ENCODE data around the gene DNAJC7.

Gene DNAJC7

DNA sequence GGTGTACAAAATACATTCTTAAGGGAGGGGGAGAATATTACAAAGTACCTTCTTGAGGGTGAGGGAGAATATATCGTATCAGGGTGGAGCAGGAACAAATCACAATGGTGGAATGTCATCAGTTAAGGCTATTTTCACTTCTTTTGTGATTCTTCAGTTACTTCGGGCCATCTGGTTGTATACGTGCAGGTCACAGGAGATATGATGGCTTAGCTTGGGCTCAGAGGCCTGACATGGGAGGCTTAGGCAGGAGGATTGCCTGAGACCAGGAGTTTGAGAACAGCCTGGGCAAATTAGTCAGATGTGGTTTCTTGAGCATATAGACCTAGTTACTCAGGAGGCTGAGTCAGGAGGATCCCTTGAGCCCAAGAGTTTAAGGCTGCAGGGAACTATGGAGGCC, 73.7 kb downstream of the DNAJC7 start:
- Histone ChIP-seq H3K4me3 (ENCODE audit: low read length, poor library complexity, severe bottlenecking) (no peak overlapping the region), H2AFZ (ENCODE audit: low read length) (no peak overlapping the region), H3K27me3 (ENCODE audit: insufficient read depth, low read length, poor library complexity, severe bottlenecking) (no peaks in the 10 kb centered on the region), H3K9ac (ENCODE audit: low read depth, low read length, poor library complexity, severe bottlenecking) (no peak overlapping the region), H3K9me3 (ENCODE audit: insufficient read depth, low read depth, low read length) (no peaks in the 10 kb centered on the region), H3K79me2 (ENCODE audit: insufficient read depth, low read length) (no peaks in the 10 kb centered on the region), H3K4me2 (ENCODE audit: low read depth, low read length, poor library complexity, severe bottlenecking) (no peak overlapping the region), H4K20me1 (ENCODE audit: insufficient read depth, low read length, poor library complexity, severe bottlenecking) (no peaks in the 10 kb centered on the region), H3K9me2 (replicated peaks; ENCODE audit: low read depth, low read length) (no peaks in the 10 kb centered on the region), H3K36me3 (ENCODE audit: insufficient read depth, low read length) (no peaks in the 10 kb centered on the region), H3F3A (ENCODE audit: low read depth) (no peaks in the 10 kb centered on the region), H3K4me1 (ENCODE audit: insufficient read depth, low read length, poor library complexity, severe bottlenecking) (peaks cover 6% of the 10 kb centered on the region)
- no peak for TF ChIP-seq EZH2phosphoT487 (IDR thresholded peaks at IDR 0.05; ENCODE audit: borderline replicate concordance)
- TF ChIP-seq, protein P1, sequence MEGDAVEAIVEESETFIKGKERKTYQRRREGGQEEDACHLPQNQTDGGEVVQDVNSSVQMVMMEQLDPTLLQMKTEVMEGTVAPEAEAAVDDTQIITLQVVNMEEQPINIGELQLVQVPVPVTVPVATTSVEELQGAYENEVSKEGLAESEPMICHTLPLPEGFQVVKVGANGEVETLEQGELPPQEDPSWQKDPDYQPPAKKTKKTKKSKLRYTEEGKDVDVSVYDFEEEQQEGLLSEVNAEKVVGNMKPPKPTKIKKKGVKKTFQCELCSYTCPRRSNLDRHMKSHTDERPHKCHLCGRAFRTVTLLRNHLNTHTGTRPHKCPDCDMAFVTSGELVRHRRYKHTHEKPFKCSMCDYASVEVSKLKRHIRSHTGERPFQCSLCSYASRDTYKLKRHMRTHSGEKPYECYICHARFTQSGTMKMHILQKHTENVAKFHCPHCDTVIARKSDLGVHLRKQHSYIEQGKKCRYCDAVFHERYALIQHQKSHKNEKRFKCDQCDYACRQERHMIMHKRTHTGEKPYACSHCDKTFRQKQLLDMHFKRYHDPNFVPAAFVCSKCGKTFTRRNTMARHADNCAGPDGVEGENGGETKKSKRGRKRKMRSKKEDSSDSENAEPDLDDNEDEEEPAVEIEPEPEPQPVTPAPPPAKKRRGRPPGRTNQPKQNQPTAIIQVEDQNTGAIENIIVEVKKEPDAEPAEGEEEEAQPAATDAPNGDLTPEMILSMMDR (conservative IDR thresholded peaks at IDR 0.05; ENCODE audit: low read length), result no peak

DNA sequence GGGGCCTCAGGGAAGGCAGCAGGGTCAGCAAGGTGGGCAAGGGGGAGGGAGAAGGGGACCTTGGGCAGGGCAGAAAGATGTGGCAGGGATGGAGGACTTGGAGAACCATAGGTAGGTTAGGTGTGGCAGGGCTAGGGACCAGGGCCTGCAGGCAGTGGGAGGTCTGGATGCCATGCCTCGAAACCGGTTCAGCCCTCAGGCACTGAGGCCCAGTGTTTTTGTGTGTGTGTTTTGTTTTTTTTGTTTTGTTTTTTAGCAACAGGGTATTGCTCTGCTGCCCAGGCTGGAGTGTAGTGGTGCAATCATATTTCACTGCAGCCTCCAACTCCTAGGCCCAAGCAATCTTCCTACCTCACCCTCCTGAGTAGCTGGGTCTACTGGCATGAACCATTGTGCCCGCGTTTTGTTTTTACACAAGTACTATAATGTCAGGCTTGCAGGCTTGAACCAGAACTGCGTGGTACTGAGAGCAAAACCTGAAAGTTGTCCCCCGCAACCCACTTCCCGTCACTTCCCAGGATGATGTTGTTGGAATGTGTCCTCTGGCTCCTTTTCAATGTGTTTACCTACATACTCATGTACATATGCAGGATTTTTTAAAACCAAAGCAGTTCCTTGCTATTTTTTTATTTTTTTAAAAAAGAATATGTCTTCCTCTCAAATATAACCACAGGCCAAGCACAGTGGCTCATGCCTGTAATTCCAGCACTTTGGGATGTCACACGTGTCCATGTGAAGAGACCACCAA, 74.4 kb downstream of the DNAJC7 start:
- no peaks in the 10 kb centered on the region for H3F3A ChIP-seq (ENCODE audit: low read depth)
- no peaks in the 10 kb centered on the region for H3K27me3 ChIP-seq (ENCODE audit: insufficient read depth, low read length, poor library complexity, severe bottlenecking)
- H3K4me1 ChIP-seq (ENCODE audit: insufficient read depth, low read length, poor library complexity, severe bottlenecking), result peaks cover 6% of the 10 kb centered on the region
- H3K9ac ChIP-seq (ENCODE audit: low read depth, low read length, poor library complexity, severe bottlenecking), result no peak overlapping the region
- H3K9me3 ChIP-seq (ENCODE audit: insufficient read depth, low read depth, low read length), result no peaks in the 10 kb centered on the region
- TF ChIP-seq EZH2phosphoT487 (IDR thresholded peaks at IDR 0.05; ENCODE audit: borderline replicate concordance), result no peak
- TF ChIP-seq, protein P1 (conservative IDR thresholded peaks at IDR 0.05; ENCODE audit: low read length), result no peak
- no peaks in the 10 kb centered on the region for H3K79me2 ChIP-seq (ENCODE audit: insufficient read depth, low read length)
- H3K36me3 ChIP-seq (ENCODE audit: insufficient read depth, low read length), result no peaks in the 10 kb centered on the region
- H3K4me3 ChIP-seq (ENCODE audit: low read length, poor library complexity, severe bottlenecking), result no peak overlapping the region
- no peaks in the 10 kb centered on the region for H3K9me2 ChIP-seq (replicated peaks; ENCODE audit: low read depth, low read length)
- H3K4me2 ChIP-seq (ENCODE audit: low read depth, low read length, poor library complexity, severe bottlenecking), result no peak overlapping the region
- H4K20me1 ChIP-seq (ENCODE audit: insufficient read depth, low read length, poor library complexity, severe bottlenecking), result no peaks in the 10 kb centered on the region
- H2AFZ ChIP-seq (ENCODE audit: low read length), result no peak overlapping the region

DNA sequence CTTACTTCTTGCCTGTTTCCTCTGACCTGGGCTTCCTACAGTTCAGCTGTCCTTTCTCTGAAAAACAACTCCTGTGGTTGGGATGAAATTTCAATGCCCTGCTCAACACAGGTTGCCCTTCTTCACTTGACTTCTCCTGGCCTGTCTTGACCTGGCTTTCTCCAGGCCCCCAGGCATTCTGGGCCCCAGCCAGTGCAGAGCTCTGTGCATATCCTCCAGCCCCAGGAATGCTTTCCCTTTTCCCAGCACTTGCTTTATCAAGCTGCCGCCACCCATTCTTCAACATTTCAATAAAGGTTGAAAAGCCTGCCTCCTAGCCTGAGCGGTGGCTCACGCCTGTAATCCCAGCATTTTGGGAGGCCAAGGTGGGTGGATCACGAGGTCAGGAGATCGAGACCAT, 76.1 kb downstream of the DNAJC7 start:
- Histone ChIP-seq H3K9me3 (ENCODE audit: insufficient read depth, low read depth, low read length) (no peaks in the 10 kb centered on the region), H3K9ac (ENCODE audit: low read depth, low read length, poor library complexity, severe bottlenecking) (no peak overlapping the region), H3K27me3 (ENCODE audit: insufficient read depth, low read length, poor library complexity, severe bottlenecking) (no peaks in the 10 kb centered on the region), H3K79me2 (ENCODE audit: insufficient read depth, low read length) (no peaks in the 10 kb centered on the region), H3K4me3 (ENCODE audit: low read length, poor library complexity, severe bottlenecking) (no peak overlapping the region), H3K4me1 (ENCODE audit: insufficient read depth, low read length, poor library complexity, severe bottlenecking) (peaks cover 5% of the 10 kb centered on the region), H3K36me3 (ENCODE audit: insufficient read depth, low read length) (no peaks in the 10 kb centered on the region), H3F3A (ENCODE audit: low read depth) (no peaks in the 10 kb centered on the region), H3K4me2 (ENCODE audit: low read depth, low read length, poor library complexity, severe bottlenecking) (no peak overlapping the region), H4K20me1 (ENCODE audit: insufficient read depth, low read length, poor library complexity, severe bottlenecking) (no peaks in the 10 kb centered on the region), H2AFZ (ENCODE audit: low read length) (no peak overlapping the region), H3K9me2 (replicated peaks; ENCODE audit: low read depth, low read length) (no peaks in the 10 kb centered on the region)
- TF ChIP-seq, protein P1 (conservative IDR thresholded peaks at IDR 0.05; ENCODE audit: low read length), result no peak
- no peak for TF ChIP-seq EZH2phosphoT487 (IDR thresholded peaks at IDR 0.05; ENCODE audit: borderline replicate concordance)

Data from Loucy (cell line).